ENCODE data around the gene COL6A2. TPM values are rescaled to one million over a fixed set of nuclear protein-coding genes. Genes with fewer than 3 reads are reported as not detected.
"Not testable (repeated sequence)": the region's sequence is repeated elsewhere in the genome, so short reads cannot be mapped to it uniquely, and the experiment has no call there.

COL6A2 gene
- total RNA-seq, 1 experiment from 2014 or later = 111 TPM

DNA sequence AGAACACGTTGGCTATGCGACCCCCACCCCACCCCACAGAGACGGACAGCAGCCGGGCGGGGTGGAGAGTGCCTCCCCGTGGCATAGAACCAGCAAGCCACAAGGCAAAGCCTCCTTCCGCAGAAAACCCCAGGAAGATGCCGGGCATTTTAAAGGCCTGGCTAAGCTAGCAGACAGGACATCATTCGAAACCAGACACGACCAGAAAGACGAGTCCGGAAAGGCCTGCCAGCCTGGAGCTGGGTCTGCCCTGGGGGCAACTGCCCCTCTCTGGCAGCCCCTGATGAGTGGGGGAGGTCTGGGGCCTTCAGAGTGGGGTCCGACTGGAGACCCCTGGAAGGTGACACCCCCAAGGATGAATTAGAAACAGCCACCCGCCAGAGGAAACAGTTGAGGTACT lies 48.9 kb downstream of the COL6A2 start (continued):
- TF ChIP-seq, protein P1, sequence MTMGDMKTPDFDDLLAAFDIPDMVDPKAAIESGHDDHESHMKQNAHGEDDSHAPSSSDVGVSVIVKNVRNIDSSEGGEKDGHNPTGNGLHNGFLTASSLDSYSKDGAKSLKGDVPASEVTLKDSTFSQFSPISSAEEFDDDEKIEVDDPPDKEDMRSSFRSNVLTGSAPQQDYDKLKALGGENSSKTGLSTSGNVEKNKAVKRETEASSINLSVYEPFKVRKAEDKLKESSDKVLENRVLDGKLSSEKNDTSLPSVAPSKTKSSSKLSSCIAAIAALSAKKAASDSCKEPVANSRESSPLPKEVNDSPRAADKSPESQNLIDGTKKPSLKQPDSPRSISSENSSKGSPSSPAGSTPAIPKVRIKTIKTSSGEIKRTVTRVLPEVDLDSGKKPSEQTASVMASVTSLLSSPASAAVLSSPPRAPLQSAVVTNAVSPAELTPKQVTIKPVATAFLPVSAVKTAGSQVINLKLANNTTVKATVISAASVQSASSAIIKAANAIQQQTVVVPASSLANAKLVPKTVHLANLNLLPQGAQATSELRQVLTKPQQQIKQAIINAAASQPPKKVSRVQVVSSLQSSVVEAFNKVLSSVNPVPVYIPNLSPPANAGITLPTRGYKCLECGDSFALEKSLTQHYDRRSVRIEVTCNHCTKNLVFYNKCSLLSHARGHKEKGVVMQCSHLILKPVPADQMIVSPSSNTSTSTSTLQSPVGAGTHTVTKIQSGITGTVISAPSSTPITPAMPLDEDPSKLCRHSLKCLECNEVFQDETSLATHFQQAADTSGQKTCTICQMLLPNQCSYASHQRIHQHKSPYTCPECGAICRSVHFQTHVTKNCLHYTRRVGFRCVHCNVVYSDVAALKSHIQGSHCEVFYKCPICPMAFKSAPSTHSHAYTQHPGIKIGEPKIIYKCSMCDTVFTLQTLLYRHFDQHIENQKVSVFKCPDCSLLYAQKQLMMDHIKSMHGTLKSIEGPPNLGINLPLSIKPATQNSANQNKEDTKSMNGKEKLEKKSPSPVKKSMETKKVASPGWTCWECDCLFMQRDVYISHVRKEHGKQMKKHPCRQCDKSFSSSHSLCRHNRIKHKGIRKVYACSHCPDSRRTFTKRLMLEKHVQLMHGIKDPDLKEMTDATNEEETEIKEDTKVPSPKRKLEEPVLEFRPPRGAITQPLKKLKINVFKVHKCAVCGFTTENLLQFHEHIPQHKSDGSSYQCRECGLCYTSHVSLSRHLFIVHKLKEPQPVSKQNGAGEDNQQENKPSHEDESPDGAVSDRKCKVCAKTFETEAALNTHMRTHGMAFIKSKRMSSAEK (CRISPR knock-in tag; IDR thresholded peaks at IDR 0.05; ENCODE audit: borderline replicate concordance) = no peak
- TF ChIP-seq ZBTB21 (CRISPR knock-in tag; IDR thresholded peaks at IDR 0.05; ENCODE audit: borderline replicate concordance) = no peak
- TF ChIP-seq NFATC4 (CRISPR knock-in tag; IDR thresholded peaks at IDR 0.05) = no peak
- TF ChIP-seq PRRX2 (CRISPR knock-in tag; IDR thresholded peaks at IDR 0.05) = no peak
- TF ChIP-seq, protein P2, sequence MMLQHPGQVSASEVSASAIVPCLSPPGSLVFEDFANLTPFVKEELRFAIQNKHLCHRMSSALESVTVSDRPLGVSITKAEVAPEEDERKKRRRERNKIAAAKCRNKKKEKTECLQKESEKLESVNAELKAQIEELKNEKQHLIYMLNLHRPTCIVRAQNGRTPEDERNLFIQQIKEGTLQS (CRISPR knock-in tag; conservative IDR thresholded peaks at IDR 0.05) = no peak
- TF ChIP-seq ERG (CRISPR knock-in tag; IDR thresholded peaks at IDR 0.05) = no peak
- TF ChIP-seq ZNF396 (CRISPR knock-in tag; IDR thresholded peaks at IDR 0.05; ENCODE audit: borderline replicate concordance) = no peak
- TF ChIP-seq, protein P3, sequence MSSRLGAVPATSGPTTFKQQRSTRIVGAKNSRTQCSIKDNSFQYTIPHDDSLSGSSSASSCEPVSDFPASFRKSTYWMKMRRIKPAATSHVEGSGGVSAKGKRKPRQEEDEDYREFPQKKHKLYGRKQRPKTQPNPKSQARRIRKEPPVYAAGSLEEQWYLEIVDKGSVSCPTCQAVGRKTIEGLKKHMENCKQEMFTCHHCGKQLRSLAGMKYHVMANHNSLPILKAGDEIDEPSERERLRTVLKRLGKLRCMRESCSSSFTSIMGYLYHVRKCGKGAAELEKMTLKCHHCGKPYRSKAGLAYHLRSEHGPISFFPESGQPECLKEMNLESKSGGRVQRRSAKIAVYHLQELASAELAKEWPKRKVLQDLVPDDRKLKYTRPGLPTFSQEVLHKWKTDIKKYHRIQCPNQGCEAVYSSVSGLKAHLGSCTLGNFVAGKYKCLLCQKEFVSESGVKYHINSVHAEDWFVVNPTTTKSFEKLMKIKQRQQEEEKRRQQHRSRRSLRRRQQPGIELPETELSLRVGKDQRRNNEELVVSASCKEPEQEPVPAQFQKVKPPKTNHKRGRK (CRISPR knock-in tag; IDR thresholded peaks at IDR 0.05; ENCODE audit: borderline replicate concordance) = no peak
- TF ChIP-seq ZNF138 (CRISPR knock-in tag; conservative IDR thresholded peaks at IDR 0.05) = no peak
- no peak for TF ChIP-seq NR2C2 (CRISPR knock-in tag; IDR thresholded peaks at IDR 0.05)
- no peak for TF ChIP-seq CREM (CRISPR knock-in tag; IDR thresholded peaks at IDR 0.05)
- TF ChIP-seq, protein P4, sequence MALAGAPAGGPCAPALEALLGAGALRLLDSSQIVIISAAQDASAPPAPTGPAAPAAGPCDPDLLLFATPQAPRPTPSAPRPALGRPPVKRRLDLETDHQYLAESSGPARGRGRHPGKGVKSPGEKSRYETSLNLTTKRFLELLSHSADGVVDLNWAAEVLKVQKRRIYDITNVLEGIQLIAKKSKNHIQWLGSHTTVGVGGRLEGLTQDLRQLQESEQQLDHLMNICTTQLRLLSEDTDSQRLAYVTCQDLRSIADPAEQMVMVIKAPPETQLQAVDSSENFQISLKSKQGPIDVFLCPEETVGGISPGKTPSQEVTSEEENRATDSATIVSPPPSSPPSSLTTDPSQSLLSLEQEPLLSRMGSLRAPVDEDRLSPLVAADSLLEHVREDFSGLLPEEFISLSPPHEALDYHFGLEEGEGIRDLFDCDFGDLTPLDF (CRISPR knock-in tag; IDR thresholded peaks at IDR 0.05) = no peak

DNA sequence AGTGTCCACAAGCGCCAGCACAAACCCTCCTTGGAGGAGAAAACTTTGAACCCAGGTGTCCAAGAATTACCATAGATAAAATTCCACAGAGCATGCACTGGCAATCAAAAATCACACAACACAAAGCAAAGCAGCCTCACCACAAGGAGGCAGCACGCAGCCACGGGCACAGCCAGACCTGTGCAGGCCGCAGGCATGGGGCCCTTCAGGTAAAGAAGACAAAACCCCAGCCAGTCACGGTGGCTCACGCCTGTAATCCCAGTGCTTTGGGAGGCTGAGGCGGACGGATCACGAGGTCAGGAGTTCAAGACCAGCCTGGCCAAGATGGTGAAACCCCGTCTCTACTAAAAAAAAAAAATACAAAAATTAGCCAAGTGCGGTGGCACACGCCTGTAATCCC lies 49.5 kb downstream of the COL6A2 start:
- Mint-ChIP-seq H3K4me1 (peaks cover 15% of the 10 kb centered on the region), H3K27ac (peak overlapping the region; percentile 65; the same call in 1 of the 2 replicates)
- ATAC-seq (peak; percentile 74), DNase-seq (ENCODE audit: low spot score) (peak; percentile 77)
- H3K4me3 Mint-ChIP-seq; H3K36me3 Mint-ChIP-seq; POLR2A ChIA-PET; H3K27me3 Mint-ChIP-seq (ENCODE audit: low read depth); H3K9me3 Mint-ChIP-seq: not testable (repeated sequence)
- CTCF ChIA-PET = interaction anchor here (1.0 kb wide), 2 partner anchors 64 to 80 kb away, joined by 3 read pairs; no protein-coding TSS in a partner anchor
- TF ChIP-seq ETV6 (CRISPR knock-in tag; IDR thresholded peaks at IDR 0.05) = 0 out of 2 replicates have a peak, but pooled peaks have one; percentile 26
- TF ChIP-seq, protein P5, sequence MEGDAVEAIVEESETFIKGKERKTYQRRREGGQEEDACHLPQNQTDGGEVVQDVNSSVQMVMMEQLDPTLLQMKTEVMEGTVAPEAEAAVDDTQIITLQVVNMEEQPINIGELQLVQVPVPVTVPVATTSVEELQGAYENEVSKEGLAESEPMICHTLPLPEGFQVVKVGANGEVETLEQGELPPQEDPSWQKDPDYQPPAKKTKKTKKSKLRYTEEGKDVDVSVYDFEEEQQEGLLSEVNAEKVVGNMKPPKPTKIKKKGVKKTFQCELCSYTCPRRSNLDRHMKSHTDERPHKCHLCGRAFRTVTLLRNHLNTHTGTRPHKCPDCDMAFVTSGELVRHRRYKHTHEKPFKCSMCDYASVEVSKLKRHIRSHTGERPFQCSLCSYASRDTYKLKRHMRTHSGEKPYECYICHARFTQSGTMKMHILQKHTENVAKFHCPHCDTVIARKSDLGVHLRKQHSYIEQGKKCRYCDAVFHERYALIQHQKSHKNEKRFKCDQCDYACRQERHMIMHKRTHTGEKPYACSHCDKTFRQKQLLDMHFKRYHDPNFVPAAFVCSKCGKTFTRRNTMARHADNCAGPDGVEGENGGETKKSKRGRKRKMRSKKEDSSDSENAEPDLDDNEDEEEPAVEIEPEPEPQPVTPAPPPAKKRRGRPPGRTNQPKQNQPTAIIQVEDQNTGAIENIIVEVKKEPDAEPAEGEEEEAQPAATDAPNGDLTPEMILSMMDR (IDR thresholded peaks at IDR 0.05) = peak; percentile 30; the same call in 1 of the 2 replicates
